HepG2 (cell line): ENCODE measurements around the gene PAPOLA. TPM values are rescaled to one million over a fixed set of nuclear protein-coding genes. Genes with fewer than 3 reads are reported as not detected.

Experiments used
- ATF3 ChIP-seq: sonication (generic); formaldehyde crosslinking; IDR thresholded peaks from 2 replicates; pipeline ENCODE4 v1.4.0; 2020; ENCODE audit warnings: missing genetic modification reagents
- BCL6 ChIP-seq: IDR thresholded peaks from 2 replicates; pipeline ENCODE4 v1.6.1; 2016; ENCODE audit warnings: missing genetic modification reagents, missing compliant biosample characterization
- CREBL2 ChIP-seq: sonication (generic); formaldehyde crosslinking; IDR thresholded peaks from 2 replicates; pipeline ENCODE4 v1.8.1; 2023; ENCODE audit warnings: missing genetic modification reagents, mild to moderate bottlenecking, borderline replicate concordance
- DNMT1 ChIP-seq: sonication (generic); formaldehyde crosslinking; IDR thresholded peaks from 2 replicates; pipeline ENCODE4 v1.5.1; 2020; ENCODE audit warnings: mild to moderate bottlenecking, missing genetic modification reagents
- FOXK2 ChIP-seq: fragments of 450-650 bp; IDR thresholded peaks from 2 replicates; pipeline ENCODE4 v1.6.1; 2016
- FOXM1 ChIP-seq: sonication (generic); formaldehyde crosslinking; IDR thresholded peaks from 2 replicates; pipeline ENCODE4 v1.5.0; 2020; ENCODE audit warnings: missing genetic modification reagents
- HOXA5 ChIP-seq: sonication (generic); formaldehyde crosslinking; IDR thresholded peaks from 2 replicates; pipeline ENCODE4 v1.4.0; 2020; ENCODE audit warnings: missing genetic modification reagents
- HOXA9 ChIP-seq: sonication (generic); formaldehyde crosslinking; IDR thresholded peaks from 2 replicates; pipeline ENCODE4 v1.8.1; 2022; ENCODE audit warnings: missing genetic modification reagents, mild to moderate bottlenecking, moderate library complexity, borderline replicate concordance
- MAFK ChIP-seq, 2 experiments: IDR thresholded peaks in 1 of 2; conservative IDR thresholded peaks in 1 of 2; 2 replicates each; pipeline ENCODE4 v1.6.1; 2011; ENCODE audit warnings: improper control_type of control experiment in 2 of 2, low read length in 2 of 2
- NFE2L1 ChIP-seq: sonication (generic); formaldehyde crosslinking; IDR thresholded peaks from 2 replicates; pipeline ENCODE4 v1.4.0; 2020; ENCODE audit warnings: missing genetic modification reagents, mild to moderate bottlenecking, borderline replicate concordance
- PHF21A ChIP-seq: sonication (generic); formaldehyde crosslinking; IDR thresholded peaks from 2 replicates; pipeline ENCODE4 v1.5.0; 2020; ENCODE audit warnings: mild to moderate bottlenecking, missing genetic modification reagents
- RFX3 ChIP-seq: IDR thresholded peaks from 2 replicates; pipeline ENCODE4 v1.6.1; 2016; ENCODE audit warnings: missing biosample characterization, missing genetic modification reagents
- SNAPC2 ChIP-seq: sonication (generic); formaldehyde crosslinking; IDR thresholded peaks from 2 replicates; pipeline ENCODE4 v1.8.1; 2022; ENCODE audit warnings: mild to moderate bottlenecking, missing genetic modification reagents
- SUZ12 ChIP-seq: fragments of 150-350 bp; IDR thresholded peaks from 2 replicates; pipeline ENCODE4 v1.6.1; 2014; ENCODE audit warnings: low read depth, low read length
- TGIF2 ChIP-seq: IDR thresholded peaks from 2 replicates; pipeline ENCODE4 v1.6.1; 2016; ENCODE audit warnings: control low read depth, missing compliant biosample characterization
- ZBTB10 ChIP-seq: sonication (generic); formaldehyde crosslinking; IDR thresholded peaks from 2 replicates; pipeline ENCODE4 v1.4.0; 2020; ENCODE audit warnings: missing genetic modification reagents, borderline replicate concordance
- ZNF224 ChIP-seq: sonication (generic); formaldehyde crosslinking; IDR thresholded peaks from 2 replicates; pipeline ENCODE4 v1.5.0; 2020; ENCODE audit warnings: mild to moderate bottlenecking, missing genetic modification reagents
- ZNF256 ChIP-seq: sonication (generic); formaldehyde crosslinking; conservative IDR thresholded peaks from 2 replicates; pipeline ENCODE4 v1.4.0; 2020; ENCODE audit warnings: missing genetic modification reagents
- ZNF362 ChIP-seq: sonication (generic); formaldehyde crosslinking; IDR thresholded peaks from 2 replicates; pipeline ENCODE4 v1.4.0; 2020; ENCODE audit warnings: missing genetic modification reagents, mild to moderate bottlenecking, borderline replicate concordance
- ZNF383 ChIP-seq: sonication (generic); formaldehyde crosslinking; IDR thresholded peaks from 2 replicates; pipeline ENCODE4 v1.4.0; 2020; ENCODE audit warnings: missing genetic modification reagents, mild to moderate bottlenecking, borderline replicate concordance
- ZNF557 ChIP-seq: sonication (generic); formaldehyde crosslinking; IDR thresholded peaks from 2 replicates; pipeline ENCODE4 v1.4.0; 2020; ENCODE audit warnings: missing genetic modification reagents
- ZNF576 ChIP-seq: sonication (generic); formaldehyde crosslinking; IDR thresholded peaks from 2 replicates; pipeline ENCODE4 v1.4.0; 2020; ENCODE audit warnings: mild to moderate bottlenecking, missing genetic modification reagents
- ZNF660 ChIP-seq: sonication (generic); formaldehyde crosslinking; IDR thresholded peaks from 2 replicates; pipeline ENCODE4 v1.5.1; 2020; ENCODE audit warnings: mild to moderate bottlenecking, low read depth, missing genetic modification reagents, borderline replicate concordance
- ZNF720 ChIP-seq: sonication (generic); formaldehyde crosslinking; IDR thresholded peaks from 2 replicates; pipeline ENCODE4 v1.4.0; 2020; ENCODE audit warnings: missing genetic modification reagents
- ZNF75D ChIP-seq: sonication (generic); formaldehyde crosslinking; IDR thresholded peaks from 2 replicates; pipeline ENCODE4 v1.8.1; 2023; ENCODE audit warnings: missing genetic modification reagents, mild to moderate bottlenecking, borderline replicate concordance
- ZSCAN22 ChIP-seq: sonication (generic); formaldehyde crosslinking; IDR thresholded peaks from 2 replicates; pipeline ENCODE4 v1.4.0; 2020; ENCODE audit warnings: mild to moderate bottlenecking, missing genetic modification reagents
- polyA plus RNA-seq, 8 experiments: library from polyadenylated mRNA; depleted of rRNA in 3 of 8; stranded (reverse) in 7 of 8; unstranded in 1 of 8; fragments of >200 nt; fragmentation: Illumina TruSeq in 4 of 8; extraction: Trizol in 4 of 8; gene quantifications; 2 replicates each; pipeline versions ENCODE4 v1.2.1 to v1.2.3, GENCODE V29; 2011 to 2016; ENCODE audit warnings: low read depth in 4 of 8, missing spikeins in 1 of 8, mixed read lengths in 1 of 8; ENCODE audit not compliant: insufficient read depth in 1 of 8
- total RNA-seq, 5 experiments: library from RNA; depleted of rRNA; stranded (reverse); fragments of >200 nt; fragmentation: Illumina TruSeq; extraction: Trizol; gene quantifications; 2 replicates each; pipeline ENCODE4 v1.2.3, GENCODE V29; 2016; ENCODE audit warnings: low read depth in 1 of 5

The PAPOLA gene
- total and polyA plus RNA-seq, 2 of the 13 experiments (the other 11 are each of a cell fraction or from before 2014, with no cell fraction given) = 103 to 151 TPM

- TF ChIP-seq ZBTB10 (CRISPR knock-in tag) (peak; percentile 40; the same call in 1 of the 2 replicates), SUZ12 (peak; percentile 64), ZNF557 (CRISPR knock-in tag) (no peak), MAFK (conservative IDR thresholded peaks at IDR 0.05 in 1 of 2, IDR thresholded peaks at IDR 0.05 in 1 of 2; ENCODE audit: low read length in 2 of 2) (peak; percentile 70 to 71), ZNF383 (CRISPR knock-in tag) (no peak), SNAPC2 (peak; percentile 86; the same call in 1 of the 2 replicates), CREBL2 (CRISPR knock-in tag) (no peak), DNMT1 (CRISPR knock-in tag) (peak; percentile 21; the same call in 1 of the 2 replicates), ZNF576 (CRISPR knock-in tag) (no peak), FOXK2 (no peak), ZNF224 (peak; percentile 98), RFX3 (peak; percentile 55; the same call in 1 of the 2 replicates), ATF3 (CRISPR knock-in tag) (0 out of 2 replicates have a peak, but pooled peaks have one; percentile 36), ZNF362 (CRISPR knock-in tag) (peak; percentile 39; the same call in 1 of the 2 replicates), ZSCAN22 (CRISPR knock-in tag) (peak; percentile 77; the same call in 1 of the 2 replicates), ZNF660 (CRISPR knock-in tag) (no peak), TGIF2 (CRISPR knock-in tag) (no peak), HOXA5 (CRISPR knock-in tag) (peak; percentile 62), ZNF75D (CRISPR knock-in tag) (no peak), BCL6 (no peak; the same call in 1 of the 2 replicates), ZNF256 (CRISPR knock-in tag) (no peak), PHF21A (CRISPR knock-in tag) (peak; percentile 65; the same call in 1 of the 2 replicates), FOXM1 (CRISPR knock-in tag) (no peak), ZNF720 (CRISPR knock-in tag) (no peak), NFE2L1 (CRISPR knock-in tag) (no peak), HOXA9 (no peak)
These were observed at the start of gene PAPOLA (continued) for GRCh38 chr14:96501740-96502620.
